Bronchial epithelial cell (primary cell): ENCODE data around the gene FAM168A. TPM values are rescaled to one million over a fixed set of nuclear protein-coding genes. Genes with fewer than 3 reads are reported as not detected.

Experiments
- DNase-seq: peaks from one replicate; pipeline ENCODE4 v3.0.0-alpha.2; 2010; ENCODE audit warnings: low read depth
- FAIRE-seq: peaks from 2 replicates; lab custom pipeline; 2011; peaks lifted over from hg19 to GRCh38; lab: Jason Lieb, UNC
- H3K27me3 ChIP-seq: 2 replicates; pipeline ENCODE4 v1.5.1; 2011; ENCODE audit warnings: low read length; ENCODE audit not compliant: control insufficient read depth, insufficient read depth
- H3K36me3 ChIP-seq: 2 replicates; pipeline ENCODE4 v1.5.1; 2011; ENCODE audit warnings: low read length; ENCODE audit not compliant: control insufficient read depth, insufficient read depth
- H3K4me3 ChIP-seq: 2 replicates; pipeline ENCODE4 v1.5.1; 2011; ENCODE audit warnings: mild to moderate bottlenecking, low read depth, low read length, control low read depth
- total RNA-seq: library from RNA; depleted of rRNA; stranded (reverse); fragments of >200 nt; gene quantifications from 2 replicates; pipeline ENCODE4 v1.2.1, GENCODE V29; 2014
- TF ChIP-seq, protein P1 (sequence below): IDR thresholded peaks from 2 replicates; pipeline ENCODE4 v1.5.1; 2011; ENCODE audit warnings: mild to moderate bottlenecking, moderate library complexity, low read length, control low read depth, inconsistent platforms; ENCODE audit not compliant: insufficient read depth, severe bottlenecking

Gene FAM168A
- total RNA-seq, 1 donor from 2014 or later, result 4.7 TPM

- TF ChIP-seq, protein P1, sequence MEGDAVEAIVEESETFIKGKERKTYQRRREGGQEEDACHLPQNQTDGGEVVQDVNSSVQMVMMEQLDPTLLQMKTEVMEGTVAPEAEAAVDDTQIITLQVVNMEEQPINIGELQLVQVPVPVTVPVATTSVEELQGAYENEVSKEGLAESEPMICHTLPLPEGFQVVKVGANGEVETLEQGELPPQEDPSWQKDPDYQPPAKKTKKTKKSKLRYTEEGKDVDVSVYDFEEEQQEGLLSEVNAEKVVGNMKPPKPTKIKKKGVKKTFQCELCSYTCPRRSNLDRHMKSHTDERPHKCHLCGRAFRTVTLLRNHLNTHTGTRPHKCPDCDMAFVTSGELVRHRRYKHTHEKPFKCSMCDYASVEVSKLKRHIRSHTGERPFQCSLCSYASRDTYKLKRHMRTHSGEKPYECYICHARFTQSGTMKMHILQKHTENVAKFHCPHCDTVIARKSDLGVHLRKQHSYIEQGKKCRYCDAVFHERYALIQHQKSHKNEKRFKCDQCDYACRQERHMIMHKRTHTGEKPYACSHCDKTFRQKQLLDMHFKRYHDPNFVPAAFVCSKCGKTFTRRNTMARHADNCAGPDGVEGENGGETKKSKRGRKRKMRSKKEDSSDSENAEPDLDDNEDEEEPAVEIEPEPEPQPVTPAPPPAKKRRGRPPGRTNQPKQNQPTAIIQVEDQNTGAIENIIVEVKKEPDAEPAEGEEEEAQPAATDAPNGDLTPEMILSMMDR, result no peak
- DNase-seq, result no peak
- Histone ChIP-seq H3K36me3 (no peaks in the 10 kb centered on the region), H3K27me3 (no peaks in the 10 kb centered on the region), H3K4me3 (no peak overlapping the region)
- no peak for FAIRE-seq
Measured at GRCh38 chr11:73381589-73381988, 216.3 kb downstream of the FAM168A start.

DNA sequence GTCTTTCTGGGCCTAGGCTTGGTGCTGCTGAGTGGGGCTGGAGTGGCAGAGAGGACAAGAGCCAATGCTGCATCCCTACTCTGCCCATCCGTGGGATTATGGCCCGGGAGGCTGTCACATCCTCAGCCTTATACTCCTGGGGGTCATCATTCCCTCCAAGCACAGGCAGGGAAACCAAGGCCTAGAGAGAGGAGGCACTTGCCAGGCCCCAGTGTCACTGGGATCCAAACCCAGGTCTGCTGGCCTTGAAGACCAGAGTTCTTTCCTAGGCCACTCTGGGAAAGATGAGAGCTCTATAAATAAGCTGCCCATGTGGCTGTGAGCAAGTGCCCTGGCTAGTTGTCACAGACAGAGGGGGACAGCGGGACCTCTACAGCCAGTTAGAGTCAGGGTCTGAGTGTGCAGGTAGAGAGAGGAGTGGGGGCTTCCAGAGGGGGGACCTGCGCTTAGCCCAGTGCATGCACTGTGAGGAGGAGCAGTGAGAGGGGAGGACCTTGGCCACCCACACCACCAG lies 217.0 kb downstream of the FAM168A start:
- TF ChIP-seq, protein P1, result no peak
- H3K27me3 ChIP-seq, result no peaks in the 10 kb centered on the region
- no peak for FAIRE-seq
- no peak for DNase-seq
- no peaks in the 10 kb centered on the region for H3K36me3 ChIP-seq
- no peak overlapping the region for H3K4me3 ChIP-seq

- FAIRE-seq (no peak), DNase-seq (no peak)
- H3K4me3 ChIP-seq, result no peak overlapping the region
- no peaks in the 10 kb centered on the region for H3K36me3 ChIP-seq
- H3K27me3 ChIP-seq, result no peaks in the 10 kb centered on the region
- TF ChIP-seq, protein P1, result no peak
Measured at GRCh38 chr11:73380331-73380730, 217.6 kb downstream of the FAM168A start.

- Histone ChIP-seq H3K4me3 (no peak overlapping the region), H3K36me3 (no peaks in the 10 kb centered on the region), H3K27me3 (no peaks in the 10 kb centered on the region)
- no peak for FAIRE-seq
- TF ChIP-seq, protein P1, result no peak
- no peak for DNase-seq
Measured at GRCh38 chr11:73379189-73379880, 218.6 kb downstream of the FAM168A start.

GRCh38 chr11:73376803-73377629 lies 220.9 kb downstream of the FAM168A start:
- H3K36me3 ChIP-seq, result no peaks in the 10 kb centered on the region
- TF ChIP-seq, protein P1, result no peak
- FAIRE-seq (no peak), DNase-seq (peak; percentile 74)
- peak overlapping the region; percentile 86 for H3K4me3 ChIP-seq
- H3K27me3 ChIP-seq, result no peaks in the 10 kb centered on the region
